ENCODE measurements around the gene ATP2A1. TPM values are rescaled to one million over a fixed set of nuclear protein-coding genes. Genes with fewer than 3 reads are reported as not detected.
A peak's percentile ranks its signal among the peaks of the same experiment; 100 is the strongest.
"Not testable (repeated sequence)": the region's sequence is repeated elsewhere in the genome, so short reads cannot be mapped to it uniquely, and the experiment has no call there.

The ATP2A1 gene
- total and polyA plus RNA-seq, 2 donors = 0.57 to 1.2 TPM

GRCh38 chr16:28867241-28867640 lies 11.0 kb upstream of the ATP2A1 start:
- no peak for DNase-seq (ENCODE audit: low read depth in 6 of 9, low spot score in 9 of 9)
- H3K9me3 ChIP-seq (ENCODE audit: control insufficient read depth in 2 of 2, insufficient read depth in 1 of 2, low read length in 1 of 2) = peaks cover 0 to 2% of the 10 kb centered on the region in 2 donors
- H3K4me3 ChIP-seq (ENCODE audit: low read length in 2 of 2) = no peak overlapping the region
- 97% methylated on average over 13 of the region's 13 CpGs for WGBS
- no peaks in the 10 kb centered on the region for H3K27me3 ChIP-seq (ENCODE audit: control insufficient read depth in 2 of 2, insufficient read depth in 1 of 2, low read length in 1 of 2)
- H3K27ac ChIP-seq (ENCODE audit: low read depth in 1 of 2, low read length in 1 of 2) = no peak overlapping the region
- H3K36me3 ChIP-seq (ENCODE audit: control insufficient read depth in 2 of 2, insufficient read depth in 2 of 2, low read length in 1 of 2) = peaks cover 53 to 61% of the 10 kb centered on the region in 2 donors
- H3K4me1 ChIP-seq (ENCODE audit: control insufficient read depth in 2 of 2, insufficient read depth in 2 of 2, low read length in 2 of 2) = peaks cover 0 to 21% of the 10 kb centered on the region in 2 donors

GRCh38 chr16:28867646-28868045 lies 10.6 kb upstream of the ATP2A1 start:
- Histone ChIP-seq H3K36me3 (ENCODE audit: control insufficient read depth in 2 of 2, insufficient read depth in 2 of 2, low read length in 1 of 2) (peaks cover 57 to 65% of the 10 kb centered on the region in 2 donors), H3K4me1 (ENCODE audit: control insufficient read depth in 2 of 2, insufficient read depth in 2 of 2, low read length in 2 of 2) (peaks cover 0 to 16% of the 10 kb centered on the region in 2 donors)
- not testable (repeated sequence) for H3K4me3 ChIP-seq (ENCODE audit: low read length in 2 of 2); DNase-seq (ENCODE audit: low read depth in 6 of 9, low spot score in 9 of 9); H3K9me3 ChIP-seq (ENCODE audit: control insufficient read depth in 2 of 2, insufficient read depth in 1 of 2, low read length in 1 of 2); H3K27ac ChIP-seq (ENCODE audit: low read depth in 1 of 2, low read length in 1 of 2); H3K27me3 ChIP-seq (ENCODE audit: control insufficient read depth in 2 of 2, insufficient read depth in 1 of 2, low read length in 1 of 2)
- WGBS = 98% methylated on average over 9 of the region's 9 CpGs

GRCh38 chr16:28869201-28869600 lies 9.1 kb upstream of the ATP2A1 start:
- Histone ChIP-seq H3K27ac (ENCODE audit: low read depth in 1 of 2, low read length in 1 of 2) (no peak overlapping the region), H3K4me3 (ENCODE audit: low read length in 2 of 2) (no peak overlapping the region), H3K9me3 (ENCODE audit: control insufficient read depth in 2 of 2, insufficient read depth in 1 of 2, low read length in 1 of 2) (peaks cover 0 to 2% of the 10 kb centered on the region in 2 donors), H3K27me3 (ENCODE audit: control insufficient read depth in 2 of 2, insufficient read depth in 1 of 2, low read length in 1 of 2) (no peaks in the 10 kb centered on the region), H3K4me1 (ENCODE audit: control insufficient read depth in 2 of 2, insufficient read depth in 2 of 2, low read length in 2 of 2) (peaks cover 0 to 10% of the 10 kb centered on the region in 2 donors), H3K36me3 (ENCODE audit: control insufficient read depth in 2 of 2, insufficient read depth in 2 of 2, low read length in 1 of 2) (peaks cover 66 to 81% of the 10 kb centered on the region in 2 donors)
- 98% methylated on average over 11 of the region's 11 CpGs for WGBS
- DNase-seq (ENCODE audit: low read depth in 6 of 9, low spot score in 9 of 9) = no peak

GRCh38 chr16:28872952-28873351 lies 5.3 kb upstream of the ATP2A1 start:
- Histone ChIP-seq H3K9me3 (ENCODE audit: control insufficient read depth in 2 of 2, insufficient read depth in 1 of 2, low read length in 1 of 2) (peaks cover 0 to 2% of the 10 kb centered on the region in 2 donors), H3K27ac (ENCODE audit: low read depth in 1 of 2, low read length in 1 of 2) (no peak overlapping the region), H3K4me3 (ENCODE audit: low read length in 2 of 2) (no peak overlapping the region), H3K27me3 (ENCODE audit: control insufficient read depth in 2 of 2, insufficient read depth in 1 of 2, low read length in 1 of 2) (no peaks in the 10 kb centered on the region), H3K36me3 (ENCODE audit: control insufficient read depth in 2 of 2, insufficient read depth in 2 of 2, low read length in 1 of 2) (peaks cover 57 to 68% of the 10 kb centered on the region in 2 donors), H3K4me1 (ENCODE audit: control insufficient read depth in 2 of 2, insufficient read depth in 2 of 2, low read length in 2 of 2) (peaks cover 0 to 14% of the 10 kb centered on the region in 2 donors)
- no peak for DNase-seq (ENCODE audit: low read depth in 6 of 9, low spot score in 9 of 9)
- 97% methylated on average over 15 of the region's 15 CpGs for WGBS

GRCh38 chr16:28873543-28874201 lies 4.6 kb upstream of the ATP2A1 start:
- WGBS = 95% methylated on average over 18 of the region's 18 CpGs

GRCh38 chr16:28874406-28874805 lies 3.9 kb upstream of the ATP2A1 start:
- Histone ChIP-seq H3K4me3 (ENCODE audit: low read length in 2 of 2) (no peak overlapping the region), H3K4me1 (ENCODE audit: control insufficient read depth in 2 of 2, insufficient read depth in 2 of 2, low read length in 2 of 2) (peaks cover 5 to 24% of the 10 kb centered on the region in 2 donors), H3K27ac (ENCODE audit: low read depth in 1 of 2, low read length in 1 of 2) (no peak overlapping the region), H3K36me3 (ENCODE audit: control insufficient read depth in 2 of 2, insufficient read depth in 2 of 2, low read length in 1 of 2) (peaks cover 47 to 57% of the 10 kb centered on the region in 2 donors), H3K27me3 (ENCODE audit: control insufficient read depth in 2 of 2, insufficient read depth in 1 of 2, low read length in 1 of 2) (peaks cover 0 to under 1% of the 10 kb centered on the region in 2 donors), H3K9me3 (ENCODE audit: control insufficient read depth in 2 of 2, insufficient read depth in 1 of 2, low read length in 1 of 2) (peaks cover 0 to 5% of the 10 kb centered on the region in 2 donors)
- WGBS = over 99% methylated on average over 6 of the region's 6 CpGs
- DNase-seq (ENCODE audit: low read depth in 6 of 9, low spot score in 9 of 9) = no peak

More at GRCh38 chr16:28873543-28874201, 4.6 kb upstream of the ATP2A1 start:
- Histone ChIP-seq H3K27me3 (ENCODE audit: control insufficient read depth in 2 of 2, insufficient read depth in 1 of 2, low read length in 1 of 2) (no peaks in the 10 kb centered on the region), H3K36me3 (ENCODE audit: control insufficient read depth in 2 of 2, insufficient read depth in 2 of 2, low read length in 1 of 2) (peaks cover 54 to 64% of the 10 kb centered on the region in 2 donors), H3K27ac (ENCODE audit: low read depth in 1 of 2, low read length in 1 of 2) (no peak overlapping the region), H3K9me3 (ENCODE audit: control insufficient read depth in 2 of 2, insufficient read depth in 1 of 2, low read length in 1 of 2) (peaks cover 0 to 2% of the 10 kb centered on the region in 2 donors), H3K4me1 (ENCODE audit: control insufficient read depth in 2 of 2, insufficient read depth in 2 of 2, low read length in 2 of 2) (peaks cover 2 to 17% of the 10 kb centered on the region in 2 donors), H3K4me3 (ENCODE audit: low read length in 2 of 2) (no peak overlapping the region)
- peak in 2 of 9 donors; percentile 42 to 46 for DNase-seq (ENCODE audit: low read depth in 6 of 9, low spot score in 9 of 9)

GRCh38 chr16:28875134-28876018 lies 2.9 kb upstream of the ATP2A1 start:
- H3K4me3 ChIP-seq (ENCODE audit: low read length in 2 of 2) = no peak overlapping the region
- 95% methylated on average over 13 of the region's 13 CpGs for WGBS
- H3K36me3 ChIP-seq (ENCODE audit: control insufficient read depth in 2 of 2, insufficient read depth in 2 of 2, low read length in 1 of 2) = peaks cover 37 to 47% of the 10 kb centered on the region in 2 donors
- H3K27ac ChIP-seq (ENCODE audit: low read depth in 1 of 2, low read length in 1 of 2) = no peak overlapping the region
- no peak for DNase-seq (ENCODE audit: low read depth in 6 of 9, low spot score in 9 of 9)
- H3K9me3 ChIP-seq (ENCODE audit: control insufficient read depth in 2 of 2, insufficient read depth in 1 of 2, low read length in 1 of 2) = peaks cover 0 to 8% of the 10 kb centered on the region in 2 donors
- peaks cover 0 to 4% of the 10 kb centered on the region in 2 donors for H3K27me3 ChIP-seq (ENCODE audit: control insufficient read depth in 2 of 2, insufficient read depth in 1 of 2, low read length in 1 of 2)
- peaks cover 10 to 32% of the 10 kb centered on the region in 2 donors for H3K4me1 ChIP-seq (ENCODE audit: control insufficient read depth in 2 of 2, insufficient read depth in 2 of 2, low read length in 2 of 2)

GRCh38 chr16:28876019-28876659 lies 2.1 kb upstream of the ATP2A1 start:
- DNase-seq (ENCODE audit: low read depth in 6 of 9, low spot score in 9 of 9) = no peak
- Histone ChIP-seq H3K27me3 (ENCODE audit: control insufficient read depth in 2 of 2, insufficient read depth in 1 of 2, low read length in 1 of 2) (peaks cover 0 to 8% of the 10 kb centered on the region in 2 donors), H3K36me3 (ENCODE audit: control insufficient read depth in 2 of 2, insufficient read depth in 2 of 2, low read length in 1 of 2) (peaks cover 30 to 39% of the 10 kb centered on the region in 2 donors), H3K4me3 (ENCODE audit: low read length in 2 of 2) (no peak overlapping the region), H3K4me1 (ENCODE audit: control insufficient read depth in 2 of 2, insufficient read depth in 2 of 2, low read length in 2 of 2) (peaks cover 11 to 39% of the 10 kb centered on the region in 2 donors), H3K27ac (ENCODE audit: low read depth in 1 of 2, low read length in 1 of 2) (no peak overlapping the region), H3K9me3 (ENCODE audit: control insufficient read depth in 2 of 2, insufficient read depth in 1 of 2, low read length in 1 of 2) (peaks cover 0 to 10% of the 10 kb centered on the region in 2 donors)
- WGBS = 92% methylated on average over 17 of the region's 17 CpGs

All from thymus (tissue), 11 donors.